HepG2 (cell line): ENCODE data around the gene MMP8. TPM values are rescaled to one million over a fixed set of nuclear protein-coding genes. Genes with fewer than 3 reads are reported as not detected.

Experiments
- ATAC-seq: fragments of 200-7000 bp; cut with Tn5 transposase; 3 replicates; pipeline ENCODE4 v1.9.1; 2020; ENCODE audit warnings: mild to moderate bottlenecking, moderate library complexity
- BruUV-seq: library from RNA; stranded (reverse); fragments of 400-500 nt; replicated peaks from 2 replicates; lab custom pipeline; 2021; lab: Mats Ljungman, UMichigan
- CTCF ChIA-PET: fragments of 300-600 bp; formaldehyde crosslinking; extraction: SDS; loops from one replicate; lab custom pipeline; 2021; ENCODE audit warnings: low total read pairs, inconsistent platforms, low intra/inter-chr PET ratio; lab: Yijun Ruan, JAX
- POLR2A ChIA-PET: fragments of 350-600 bp; sonication (Branson Sonifier 250); formaldehyde crosslinking; loops from one replicate; lab custom pipeline; 2020; ENCODE audit warnings: antibody characterized with exemption, inconsistent platforms; lab: Yijun Ruan, JAX
- DNase-seq: peaks from one replicate; pipeline ENCODE4 v3.0.0-alpha.2; 2015; ENCODE audit warnings: low spot score
- FAIRE-seq: peaks from 3 replicates; lab custom pipeline; 2011; peaks lifted over from hg19 to GRCh38; lab: Jason Lieb, UNC
- H2AFZ ChIP-seq: one replicate; pipeline ENCODE4 v1.6.1; 2011; ENCODE audit warnings: low read length, inconsistent platforms
- H3K27ac ChIP-seq: fragments of 300-600 bp; 3 replicates; pipeline ENCODE4 v1.8.0; 2011; ENCODE audit warnings: mixed run types, mild to moderate bottlenecking, mixed read lengths, low read length, inconsistent platforms; ENCODE audit not compliant: insufficient read depth; ENCODE audit errors: extremely low read length
- H3K27me3 ChIP-seq, 2 experiments: fragments of 200-600 bp in 1 of 2; 2 replicates in 1 of 2; 3 replicates in 1 of 2; pipeline versions ENCODE4 v1.6.0 to v1.8.0; 2011; ENCODE audit warnings: low read length in 2 of 2, mild to moderate bottlenecking in 2 of 2, moderate library complexity in 2 of 2, inconsistent platforms in 1 of 2; ENCODE audit not compliant: insufficient read depth in 2 of 2, control insufficient read depth in 1 of 2
- H3K36me3 ChIP-seq, 2 experiments: fragments of 200-600 bp in 1 of 2; replicated peaks in 1 of 2; 2 replicates in 1 of 2; 3 replicates in 1 of 2; pipeline versions ENCODE4 v1.5.1 to v1.8.0; 2011; ENCODE audit warnings: low read length in 2 of 2, inconsistent platforms in 1 of 2; ENCODE audit not compliant: insufficient read depth in 2 of 2, control insufficient read depth in 1 of 2
- H3K4me1 ChIP-seq: 2 replicates; pipeline ENCODE4 v1.5.1; 2012; ENCODE audit warnings: low read length, inconsistent platforms; ENCODE audit not compliant: insufficient read depth
- H3K4me2 ChIP-seq: 2 replicates; pipeline ENCODE4 v1.6.0; 2011; ENCODE audit warnings: low read depth, low read length, inconsistent platforms
- H3K4me3 ChIP-seq, 3 experiments: fragments of 200-600 bp in 1 of 3; sonication (generic), shearing (Covaris generic) in 1 of 3; replicated peaks in 1 of 3; 2 replicates each; pipeline ENCODE4 v1.5.1; 2011 to 2016; ENCODE audit warnings: low read length in 3 of 3, inconsistent platforms in 2 of 3, low read depth in 2 of 3, mild to moderate bottlenecking in 2 of 3, control low read depth in 1 of 3, mixed read lengths in 1 of 3; ENCODE audit not compliant: insufficient read depth in 1 of 3
- H3K79me2 ChIP-seq: one replicate; pipeline ENCODE4 v1.6.1; 2011; ENCODE audit warnings: low read length, inconsistent platforms; ENCODE audit not compliant: insufficient read depth
- H3K9ac ChIP-seq: 2 replicates; pipeline ENCODE4 v1.6.0; 2011; ENCODE audit warnings: mild to moderate bottlenecking, low read depth, low read length, inconsistent platforms; ENCODE audit not compliant: insufficient read depth
- H3K9me3 ChIP-seq: 2 replicates; pipeline ENCODE4 v1.5.1; 2012; ENCODE audit warnings: mild to moderate bottlenecking, low read length
- H4K20me1 ChIP-seq: 2 replicates; pipeline ENCODE4 v1.6.0; 2011; ENCODE audit warnings: inconsistent platforms, mild to moderate bottlenecking, low read length, moderate library complexity; ENCODE audit not compliant: insufficient read depth
- BCL3 ChIP-seq: sonication (generic); formaldehyde crosslinking; IDR thresholded peaks from 2 replicates; pipeline ENCODE4 v1.5.1; 2020; ENCODE audit warnings: mild to moderate bottlenecking, missing genetic modification reagents, moderate library complexity
- CTCF ChIP-seq: sonication (generic); formaldehyde crosslinking; IDR thresholded peaks from 2 replicates; pipeline ENCODE4 v1.5.0; 2020; ENCODE audit warnings: mild to moderate bottlenecking, missing genetic modification reagents, moderate library complexity
- IKZF4 ChIP-seq: sonication (generic); formaldehyde crosslinking; IDR thresholded peaks from 2 replicates; pipeline ENCODE4 v1.5.1; 2020; ENCODE audit warnings: borderline replicate concordance, mild to moderate bottlenecking, low read depth, missing genetic modification reagents; ENCODE audit errors: not compliant biosample characterization
- JARID2 ChIP-seq: sonication (generic); formaldehyde crosslinking; IDR thresholded peaks from 2 replicates; pipeline ENCODE4 v1.8.1; 2023; ENCODE audit warnings: missing genetic modification reagents, inconsistent platforms; ENCODE audit not compliant: insufficient replicate concordance
- RAD21 ChIP-seq: fragments of 450-650 bp; formaldehyde crosslinking; IDR thresholded peaks from 2 replicates; pipeline ENCODE4 v1.5.0; 2020; ENCODE audit warnings: mild to moderate bottlenecking
- RCOR2 ChIP-seq: IDR thresholded peaks from 2 replicates; pipeline ENCODE4 v1.6.1; 2016; ENCODE audit warnings: missing biosample characterization, missing genetic modification reagents
- SIX1 ChIP-seq: sonication (generic); formaldehyde crosslinking; IDR thresholded peaks from 2 replicates; pipeline ENCODE4 v1.4.0; 2020; ENCODE audit warnings: missing genetic modification reagents, borderline replicate concordance
- SMC3 ChIP-seq: IDR thresholded peaks from 2 replicates; pipeline ENCODE4 v1.6.1; 2011; ENCODE audit warnings: low read length, improper control_type of control experiment
- SMYD3 ChIP-seq: sonication (generic); formaldehyde crosslinking; IDR thresholded peaks from 2 replicates; pipeline ENCODE4 v1.8.1; 2023; ENCODE audit warnings: mild to moderate bottlenecking, missing genetic modification reagents
- STAG1 ChIP-seq: sonication (generic); formaldehyde crosslinking; IDR thresholded peaks from 2 replicates; pipeline ENCODE4 v1.4.0; 2020; ENCODE audit warnings: missing genetic modification reagents
- ZNF17 ChIP-seq: sonication (generic); formaldehyde crosslinking; IDR thresholded peaks from 2 replicates; pipeline ENCODE4 v1.5.0; 2020; ENCODE audit warnings: mild to moderate bottlenecking, missing genetic modification reagents
- ZNF331 ChIP-seq: sonication (generic); formaldehyde crosslinking; IDR thresholded peaks from 2 replicates; pipeline ENCODE4 v1.4.0; 2020; ENCODE audit warnings: missing genetic modification reagents
- ZNF530 ChIP-seq: sonication (generic); formaldehyde crosslinking; IDR thresholded peaks from 2 replicates; pipeline ENCODE4 v1.5.0; 2020; ENCODE audit warnings: low read depth, mild to moderate bottlenecking, missing genetic modification reagents
- ZNF761 ChIP-seq: sonication (generic); formaldehyde crosslinking; conservative IDR thresholded peaks from 2 replicates; pipeline ENCODE4 v1.4.0; 2020; ENCODE audit warnings: mild to moderate bottlenecking, missing genetic modification reagents
- ZNF879 ChIP-seq: sonication (generic); formaldehyde crosslinking; IDR thresholded peaks from 2 replicates; pipeline ENCODE4 v1.8.1; 2023; ENCODE audit warnings: missing genetic modification reagents
- WGBS: methylation state at CpG from one replicate; pipeline ENCODE4 v1.1.6; 2017; ENCODE audit warnings: low lambda C conversion rate; 5-methylcytosine and 5-hydroxymethylcytosine counted together
- in situ Hi-C: cut with HindIII; loops from 2 replicates; pipeline ENCODE4 v1.10.0; 2017; ENCODE audit warnings: low pct_unique_long_range_greater_than_20kb; ENCODE audit not compliant: extremely low pct_ligation_motif_present
- intact Hi-C: fragments of 100-400 bp; cut with micrococcal nuclease; formaldehyde crosslinking; loops from one replicate; pipeline ENCODE4 v1.10.0; 2022; ENCODE audit not compliant: unreplicated experiment
- polyA plus RNA-seq, 8 experiments: library from polyadenylated mRNA; depleted of rRNA in 3 of 8; stranded (reverse) in 7 of 8; unstranded in 1 of 8; fragments of >200 nt; fragmentation: Illumina TruSeq in 4 of 8; extraction: Trizol in 4 of 8; gene quantifications; 2 replicates each; pipeline versions ENCODE4 v1.2.1 to v1.2.3, GENCODE V29; 2011 to 2016; ENCODE audit warnings: low read depth in 4 of 8, missing spikeins in 1 of 8, mixed read lengths in 1 of 8; ENCODE audit not compliant: insufficient read depth in 1 of 8
- total RNA-seq, 5 experiments: library from RNA; depleted of rRNA; stranded (reverse); fragments of >200 nt; fragmentation: Illumina TruSeq; extraction: Trizol; gene quantifications; 2 replicates each; pipeline ENCODE4 v1.2.3, GENCODE V29; 2016; ENCODE audit warnings: low read depth in 1 of 5
- TF ChIP-seq, protein P1 (sequence below): IDR thresholded peaks from 2 replicates; pipeline ENCODE4 v1.6.1; 2016; ENCODE audit warnings: low read depth, missing genetic modification reagents, missing compliant biosample characterization

MMP8 gene
- total and polyA plus RNA-seq, 2 of the 13 experiments (the other 11 are each of a cell fraction or from before 2014, with no cell fraction given): not detected

DNA sequence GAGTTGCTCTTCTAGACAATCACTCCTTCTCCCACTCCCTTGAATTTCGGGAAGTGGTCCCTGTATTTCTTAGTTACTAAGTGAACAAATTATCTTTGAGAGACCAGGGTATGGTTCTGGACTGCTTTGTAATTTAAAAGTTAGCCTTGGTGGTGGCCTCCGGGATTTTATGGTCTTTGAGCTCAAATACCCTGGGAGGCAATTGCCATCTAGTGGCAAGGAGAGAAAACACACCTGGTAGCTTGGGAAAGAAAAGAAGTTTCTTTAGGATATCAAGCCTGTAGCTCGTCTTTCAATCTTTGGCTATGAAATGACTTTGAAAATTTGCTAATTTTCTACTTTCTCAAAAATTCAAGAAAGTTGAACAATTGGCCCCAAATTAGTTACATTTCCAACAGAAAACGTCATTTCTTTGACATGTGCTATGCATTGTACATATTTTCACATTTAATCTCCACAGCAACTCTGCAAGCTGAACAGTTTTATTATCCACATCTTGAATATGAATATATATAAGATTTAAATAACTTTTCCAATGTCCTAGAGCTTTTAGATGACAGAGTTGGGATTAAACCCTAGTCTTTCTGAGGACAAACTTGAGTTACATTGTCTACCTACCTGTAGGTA lies 58.3 kb downstream of the MMP8 start:
- H3K4me2 ChIP-seq: no peak overlapping the region
- H2AFZ ChIP-seq: no peak overlapping the region
- intact Hi-C loops (loop anchor here (1.0 to 5.0 kb wide), 6 partner anchors 53 to 372 kb away; partner anchors contain the start of gene MMP7), in situ Hi-C loops (no loop called here)
- no peaks in the 10 kb centered on the region for H4K20me1 ChIP-seq
- ATAC-seq (peak; percentile 82), FAIRE-seq (peak; percentile 72), DNase-seq (peak; percentile 46)
- ChIA-PET CTCF (interaction anchor here (0.8 to 2.0 kb wide), 4 partner anchors 73 to 379 kb away, joined by 3 to 16 read pairs (median 9); no protein-coding TSS in a partner anchor), POLR2A (interaction anchor here (1.0 to 1.4 kb wide), 2 partner anchors 63 to 324 kb away, joined by 3 to 6 read pairs; no protein-coding TSS in a partner anchor)
- no peak overlapping the region for H3K4me3 ChIP-seq
- H3K27me3 ChIP-seq: no peaks in the 10 kb centered on the region; a peak in 1 of 5 replicates
- BruUV-seq: no TSS peak
- 0% methylated on average over 4 of the region's 4 CpGs for WGBS
- H3K79me2 ChIP-seq: no peaks in the 10 kb centered on the region
- peaks cover 7% of the 10 kb centered on the region; the same call in 1 of the 2 replicates for H3K4me1 ChIP-seq
- no peaks in the 10 kb centered on the region for H3K36me3 ChIP-seq
- H3K9ac ChIP-seq: no peak overlapping the region
- no peaks in the 10 kb centered on the region for H3K9me3 ChIP-seq
- no peak overlapping the region for H3K27ac ChIP-seq
- TF ChIP-seq RAD21 (peak; percentile 60; the same call in 1 of the 2 replicates), SMYD3 (CRISPR knock-in tag) (no peak), STAG1 (CRISPR knock-in tag) (peak; percentile 90), ZNF530 (CRISPR knock-in tag) (no peak), ZNF879 (no peak), ZNF17 (CRISPR knock-in tag) (no peak), SIX1 (no peak), ZNF761 (CRISPR knock-in tag) (no peak), BCL3 (no peak), ZNF331 (CRISPR knock-in tag) (no peak), RCOR2 (CRISPR knock-in tag) (no peak), SMC3 (peak; percentile 82), JARID2 (CRISPR knock-in tag) (no peak), IKZF4 (no peak), CTCF (CRISPR knock-in tag) (peak; percentile 81)
- TF ChIP-seq, protein P1, sequence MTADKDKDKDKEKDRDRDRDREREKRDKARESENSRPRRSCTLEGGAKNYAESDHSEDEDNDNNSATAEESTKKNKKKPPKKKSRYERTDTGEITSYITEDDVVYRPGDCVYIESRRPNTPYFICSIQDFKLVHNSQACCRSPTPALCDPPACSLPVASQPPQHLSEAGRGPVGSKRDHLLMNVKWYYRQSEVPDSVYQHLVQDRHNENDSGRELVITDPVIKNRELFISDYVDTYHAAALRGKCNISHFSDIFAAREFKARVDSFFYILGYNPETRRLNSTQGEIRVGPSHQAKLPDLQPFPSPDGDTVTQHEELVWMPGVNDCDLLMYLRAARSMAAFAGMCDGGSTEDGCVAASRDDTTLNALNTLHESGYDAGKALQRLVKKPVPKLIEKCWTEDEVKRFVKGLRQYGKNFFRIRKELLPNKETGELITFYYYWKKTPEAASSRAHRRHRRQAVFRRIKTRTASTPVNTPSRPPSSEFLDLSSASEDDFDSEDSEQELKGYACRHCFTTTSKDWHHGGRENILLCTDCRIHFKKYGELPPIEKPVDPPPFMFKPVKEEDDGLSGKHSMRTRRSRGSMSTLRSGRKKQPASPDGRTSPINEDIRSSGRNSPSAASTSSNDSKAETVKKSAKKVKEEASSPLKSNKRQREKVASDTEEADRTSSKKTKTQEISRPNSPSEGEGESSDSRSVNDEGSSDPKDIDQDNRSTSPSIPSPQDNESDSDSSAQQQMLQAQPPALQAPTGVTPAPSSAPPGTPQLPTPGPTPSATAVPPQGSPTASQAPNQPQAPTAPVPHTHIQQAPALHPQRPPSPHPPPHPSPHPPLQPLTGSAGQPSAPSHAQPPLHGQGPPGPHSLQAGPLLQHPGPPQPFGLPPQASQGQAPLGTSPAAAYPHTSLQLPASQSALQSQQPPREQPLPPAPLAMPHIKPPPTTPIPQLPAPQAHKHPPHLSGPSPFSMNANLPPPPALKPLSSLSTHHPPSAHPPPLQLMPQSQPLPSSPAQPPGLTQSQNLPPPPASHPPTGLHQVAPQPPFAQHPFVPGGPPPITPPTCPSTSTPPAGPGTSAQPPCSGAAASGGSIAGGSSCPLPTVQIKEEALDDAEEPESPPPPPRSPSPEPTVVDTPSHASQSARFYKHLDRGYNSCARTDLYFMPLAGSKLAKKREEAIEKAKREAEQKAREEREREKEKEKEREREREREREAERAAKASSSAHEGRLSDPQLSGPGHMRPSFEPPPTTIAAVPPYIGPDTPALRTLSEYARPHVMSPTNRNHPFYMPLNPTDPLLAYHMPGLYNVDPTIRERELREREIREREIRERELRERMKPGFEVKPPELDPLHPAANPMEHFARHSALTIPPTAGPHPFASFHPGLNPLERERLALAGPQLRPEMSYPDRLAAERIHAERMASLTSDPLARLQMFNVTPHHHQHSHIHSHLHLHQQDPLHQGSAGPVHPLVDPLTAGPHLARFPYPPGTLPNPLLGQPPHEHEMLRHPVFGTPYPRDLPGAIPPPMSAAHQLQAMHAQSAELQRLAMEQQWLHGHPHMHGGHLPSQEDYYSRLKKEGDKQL (CRISPR knock-in tag): no peak
